ENCODE data around the gene MLXIP. TPM values are rescaled to one million over a fixed set of nuclear protein-coding genes. Genes with fewer than 3 reads are reported as not detected.
A peak's percentile ranks its signal among the peaks of the same experiment; 100 is the strongest.

The MLXIP gene
- total RNA-seq, 1 experiment from 2014 or later, result 32.4 TPM

DNA sequence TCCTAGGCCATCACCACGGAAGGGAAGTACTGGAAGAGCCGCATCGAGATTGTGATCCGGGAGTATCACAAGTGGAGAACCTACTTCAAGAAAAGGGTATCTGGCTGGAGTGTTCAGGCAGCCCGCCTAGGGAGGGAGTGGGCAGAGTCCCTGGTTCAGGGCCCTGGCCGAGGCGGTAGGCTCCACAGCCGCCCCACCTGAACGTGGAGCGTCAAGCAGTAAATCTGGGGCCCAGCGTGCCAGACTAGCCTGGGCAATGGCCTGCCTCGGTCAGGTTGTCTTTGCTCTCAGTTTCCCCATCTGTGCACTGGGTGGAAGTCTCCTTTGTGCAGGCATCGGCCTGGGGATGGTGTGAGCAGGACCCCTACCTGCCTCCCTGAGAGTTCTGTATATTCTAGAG lies 50.6 kb downstream of the MLXIP start:
- Histone ChIP-seq H2AFZ (ENCODE audit: low read length) (no peak overlapping the region), H2BK5ac (ENCODE audit: insufficient read length, low read length) (no peak overlapping the region), H4K91ac (ENCODE audit: insufficient read length, low read depth, low read length) (no peak overlapping the region), H2BK120ac (ENCODE audit: low read depth, low read length, poor library complexity, severe bottlenecking) (no peak overlapping the region), H3K27me3 (ENCODE audit: insufficient read depth, low read length) (no peaks in the 10 kb centered on the region), H3K23ac (ENCODE audit: insufficient read length, low read depth, low read length) (no peak overlapping the region), H2BK20ac (ENCODE audit: low read depth, low read length, poor library complexity, severe bottlenecking) (no peak overlapping the region), H4K20me1 (ENCODE audit: control insufficient read depth, insufficient read depth, insufficient read length) (peaks cover 2% of the 10 kb centered on the region), H3K23me2 (ENCODE audit: insufficient read length, low read depth, low read length, poor library complexity, severe bottlenecking) (no peaks in the 10 kb centered on the region), H3K9me3 (ENCODE audit: control insufficient read depth, low read depth, low read length) (no peaks in the 10 kb centered on the region), H3K18ac (ENCODE audit: insufficient read length, low read depth, low read length) (no peak overlapping the region), H4K5ac (ENCODE audit: insufficient read length, low read depth, low read length) (no peak overlapping the region), H3K4ac (ENCODE audit: low read depth, low read length) (no peak overlapping the region), H3K56ac (ENCODE audit: insufficient read length, low read depth, low read length) (no peak overlapping the region), H2BK15ac (ENCODE audit: low read depth, low read length) (no peak overlapping the region), H4K8ac (replicated peaks; ENCODE audit: insufficient read length, low read depth, low read length) (no peak overlapping the region), H3K79me1 (ENCODE audit: insufficient read depth, low read depth, low read length, poor library complexity, severe bottlenecking) (no peaks in the 10 kb centered on the region), H3K4me2 (ENCODE audit: insufficient read depth, insufficient read length, low read length) (no peak overlapping the region), H3K9ac (ENCODE audit: extremely low read depth, insufficient read length, low read length) (no peak overlapping the region), H2AK5ac (ENCODE audit: insufficient read length, low read length) (no peak overlapping the region), H2BK12ac (ENCODE audit: insufficient read length, low read depth, low read length) (no peak overlapping the region), H3K14ac (ENCODE audit: insufficient read depth, low read length) (no peak overlapping the region), H3K4me1 (ENCODE audit: insufficient read depth, low read length) (0 out of 2 replicates have a peak, but pooled peaks cover 4% of the 10 kb centered on the region), H3K27ac (ENCODE audit: insufficient read length, low read depth, low read length) (no peak overlapping the region), H3K79me2 (ENCODE audit: insufficient read depth, low read length) (no peaks in the 10 kb centered on the region; the same call in 1 of the 2 replicates), H3T11ph (ENCODE audit: low read length) (no peak overlapping the region)
- WGBS (ENCODE audit: extremely low coverage, insufficient read length, low lambda C conversion rate), result no CpG with 5 or more reads among the region's 13 CpGs
- H3K4me1 Mint-ChIP-seq, result peaks cover 11% of the 10 kb centered on the region in 2 experiments
- peak overlapping the region in 1 of 3 experiments; percentile 31; a peak in 1 of 7 replicates for H3K27ac Mint-ChIP-seq
- no peaks in the 10 kb centered on the region for H3K9me3 Mint-ChIP-seq
- no peak overlapping the region for H3K4me3 Mint-ChIP-seq
- TF ChIP-seq, protein P1, sequence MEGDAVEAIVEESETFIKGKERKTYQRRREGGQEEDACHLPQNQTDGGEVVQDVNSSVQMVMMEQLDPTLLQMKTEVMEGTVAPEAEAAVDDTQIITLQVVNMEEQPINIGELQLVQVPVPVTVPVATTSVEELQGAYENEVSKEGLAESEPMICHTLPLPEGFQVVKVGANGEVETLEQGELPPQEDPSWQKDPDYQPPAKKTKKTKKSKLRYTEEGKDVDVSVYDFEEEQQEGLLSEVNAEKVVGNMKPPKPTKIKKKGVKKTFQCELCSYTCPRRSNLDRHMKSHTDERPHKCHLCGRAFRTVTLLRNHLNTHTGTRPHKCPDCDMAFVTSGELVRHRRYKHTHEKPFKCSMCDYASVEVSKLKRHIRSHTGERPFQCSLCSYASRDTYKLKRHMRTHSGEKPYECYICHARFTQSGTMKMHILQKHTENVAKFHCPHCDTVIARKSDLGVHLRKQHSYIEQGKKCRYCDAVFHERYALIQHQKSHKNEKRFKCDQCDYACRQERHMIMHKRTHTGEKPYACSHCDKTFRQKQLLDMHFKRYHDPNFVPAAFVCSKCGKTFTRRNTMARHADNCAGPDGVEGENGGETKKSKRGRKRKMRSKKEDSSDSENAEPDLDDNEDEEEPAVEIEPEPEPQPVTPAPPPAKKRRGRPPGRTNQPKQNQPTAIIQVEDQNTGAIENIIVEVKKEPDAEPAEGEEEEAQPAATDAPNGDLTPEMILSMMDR (conservative IDR thresholded peaks at IDR 0.05), result no peak
- H3K27me3 Mint-ChIP-seq (ENCODE audit: low read depth), result no peaks in the 10 kb centered on the region
- no peak for DNase-seq
- H3K36me3 Mint-ChIP-seq (ENCODE audit: insufficient read depth in 1 of 3, low read depth in 3 of 3), result peaks cover 22 to 47% (median 26%) of the 10 kb centered on the region in 3 experiments

Measured in H9 (cell line).